Stimulated activated CD4-positive, alpha-beta T cell treated with anti-CD3 and anti-CD28 coated beads, TNF-alpha, amount 100 ng/mL, for 1 hour (primary cell): Measurements from ENCODE around the gene GARNL3.

Experiments
- DNase-seq, 3 donors: peaks; one replicate each; pipeline ENCODE4 v3.0.0-alpha.2; 2020; ENCODE audit warnings: low read depth in 3 of 3, low spot score in 1 of 3

Gene GARNL3

GRCh38 chr9:127382541-127382940 lies 118.0 kb downstream of the GARNL3 start:
- DNase-seq, result no peak

- DNase-seq, result no peak
Observed at GRCh38 chr9:127384016-127384730, 119.6 kb downstream of the GARNL3 start.

- DNase-seq, result no peak
Observed at GRCh38 chr9:127384901-127385300, 120.3 kb downstream of the GARNL3 start.

GRCh38 chr9:127386249-127386648 lies 121.7 kb downstream of the GARNL3 start:
- DNase-seq, result no peak

- no peak for DNase-seq
Observed at GRCh38 chr9:127386981-127387380, 122.4 kb downstream of the GARNL3 start.

- peak; percentile 53 to 73 (median 68) for DNase-seq
Observed at GRCh38 chr9:127388037-127388855, 123.7 kb downstream of the GARNL3 start.

- DNase-seq, result no peak
Observed at GRCh38 chr9:127388856-127389238, 124.3 kb downstream of the GARNL3 start.

GRCh38 chr9:127389381-127390247 lies 125.0 kb downstream of the GARNL3 start:
- DNase-seq, result no peak

GRCh38 chr9:127390248-127390545 lies 125.6 kb downstream of the GARNL3 start:
- no peak for DNase-seq

- DNase-seq, result no peak
Observed at GRCh38 chr9:127390563-127390962, 126.0 kb downstream of the GARNL3 start.

- no peak for DNase-seq
Observed at GRCh38 chr9:127392166-127392565, 127.6 kb downstream of the GARNL3 start.

GRCh38 chr9:127392976-127393375 lies 128.4 kb downstream of the GARNL3 start:
- no peak for DNase-seq

- DNase-seq, result no peak
Observed at GRCh38 chr9:127393645-127394044, 129.1 kb downstream of the GARNL3 start.

- DNase-seq, result no peak
Observed at GRCh38 chr9:127395497-127396252, 131.1 kb downstream of the GARNL3 start.

GRCh38 chr9:127396253-127396807 lies 131.8 kb downstream of the GARNL3 start:
- DNase-seq, result no peak

GRCh38 chr9:127396808-127397645 lies 132.5 kb downstream of the GARNL3 start, which contains the start of gene SLC2A8:
Gene SLC2A8, plus strand, starts transcription at chr9:127397169. Its CDS starts 62 bp downstream, at chr9:127397231.
- DNase-seq, result peak; percentile 62 to 65 (median 64)

- DNase-seq, result peak in 1 of 3 donors; percentile 26
Observed at GRCh38 chr9:127397646-127398274, 133.2 kb downstream of the GARNL3 start.

GRCh38 chr9:127398275-127398647 lies 133.7 kb downstream of the GARNL3 start:
- DNase-seq, result no peak

GRCh38 chr9:127398715-127399400 lies 134.3 kb downstream of the GARNL3 start:
- no peak for DNase-seq
